ENCODE data around the gene TDP2.
"Not testable (repeated sequence)": the region's sequence is repeated elsewhere in the genome, so short reads cannot be mapped to it uniquely, and the experiment has no call there.

The TDP2 gene

GRCh38 chr6:24678792-24679352, 12.2 kb upstream of the TDP2 start:
- not testable (repeated sequence) for DNase-seq

DNA sequence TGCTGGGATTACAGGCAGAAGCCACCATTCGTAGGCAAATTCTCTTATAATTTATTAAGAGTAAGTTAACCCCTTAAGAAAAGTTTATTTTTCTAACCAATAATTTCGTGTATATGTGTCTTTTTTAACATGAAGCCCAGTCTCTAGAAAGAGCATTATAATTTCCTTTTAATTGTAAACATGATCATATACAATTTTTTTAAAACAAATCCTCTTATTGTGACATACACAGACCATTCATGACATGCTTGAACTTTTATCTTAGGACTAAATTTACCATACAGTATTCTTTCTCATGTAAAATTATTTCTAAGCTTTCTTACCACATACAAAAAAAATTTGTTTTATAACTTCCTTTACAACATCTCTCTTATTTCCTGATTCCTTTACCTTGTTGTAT, 6.9 kb upstream of the TDP2 start:
- no peak for DNase-seq

- DNase-seq: no peak
These were observed 6.0 kb upstream of the TDP2 start for GRCh38 chr6:24672620-24673182.

DNA sequence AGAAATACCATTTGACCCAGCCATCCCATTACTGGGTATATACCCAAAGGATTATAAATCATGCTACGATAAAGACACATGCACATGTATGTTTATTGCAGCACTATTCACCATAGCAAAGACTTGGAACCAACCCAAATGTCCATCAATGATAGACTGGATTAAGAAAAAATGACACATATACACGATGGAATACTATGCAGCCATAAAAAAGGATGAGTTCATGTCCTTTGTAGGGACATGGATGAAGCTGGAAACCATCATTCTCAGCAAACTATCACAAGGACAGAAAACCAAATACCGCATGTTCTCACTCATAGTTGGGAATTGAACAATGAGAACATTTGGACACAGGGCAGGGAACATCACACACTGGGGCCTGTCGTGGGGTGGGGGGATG, 4.4 kb upstream of the TDP2 start:
- DNase-seq: not testable (repeated sequence)

GRCh38 chr6:24670492-24670891, 3.8 kb upstream of the TDP2 start:
- not testable (repeated sequence) for DNase-seq

DNA sequence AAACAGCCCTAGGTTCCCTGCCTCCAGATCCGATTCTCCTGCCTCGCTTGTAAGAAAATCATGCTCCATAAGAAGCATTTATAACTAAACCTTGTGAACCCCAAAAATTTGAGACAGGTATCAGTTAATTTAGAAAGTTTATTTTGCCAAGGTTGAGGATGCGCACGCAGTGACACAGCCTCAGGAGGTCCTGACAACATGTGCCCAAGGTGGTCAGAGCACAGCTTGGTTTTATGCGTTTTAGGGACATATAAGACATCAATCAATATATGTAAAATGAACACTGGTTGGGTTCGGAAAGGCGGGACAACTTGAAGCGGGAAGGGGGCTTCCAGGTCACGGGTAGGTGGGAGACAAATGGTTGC, 2.3 kb upstream of the TDP2 start:
- no peak for DNase-seq

DNA sequence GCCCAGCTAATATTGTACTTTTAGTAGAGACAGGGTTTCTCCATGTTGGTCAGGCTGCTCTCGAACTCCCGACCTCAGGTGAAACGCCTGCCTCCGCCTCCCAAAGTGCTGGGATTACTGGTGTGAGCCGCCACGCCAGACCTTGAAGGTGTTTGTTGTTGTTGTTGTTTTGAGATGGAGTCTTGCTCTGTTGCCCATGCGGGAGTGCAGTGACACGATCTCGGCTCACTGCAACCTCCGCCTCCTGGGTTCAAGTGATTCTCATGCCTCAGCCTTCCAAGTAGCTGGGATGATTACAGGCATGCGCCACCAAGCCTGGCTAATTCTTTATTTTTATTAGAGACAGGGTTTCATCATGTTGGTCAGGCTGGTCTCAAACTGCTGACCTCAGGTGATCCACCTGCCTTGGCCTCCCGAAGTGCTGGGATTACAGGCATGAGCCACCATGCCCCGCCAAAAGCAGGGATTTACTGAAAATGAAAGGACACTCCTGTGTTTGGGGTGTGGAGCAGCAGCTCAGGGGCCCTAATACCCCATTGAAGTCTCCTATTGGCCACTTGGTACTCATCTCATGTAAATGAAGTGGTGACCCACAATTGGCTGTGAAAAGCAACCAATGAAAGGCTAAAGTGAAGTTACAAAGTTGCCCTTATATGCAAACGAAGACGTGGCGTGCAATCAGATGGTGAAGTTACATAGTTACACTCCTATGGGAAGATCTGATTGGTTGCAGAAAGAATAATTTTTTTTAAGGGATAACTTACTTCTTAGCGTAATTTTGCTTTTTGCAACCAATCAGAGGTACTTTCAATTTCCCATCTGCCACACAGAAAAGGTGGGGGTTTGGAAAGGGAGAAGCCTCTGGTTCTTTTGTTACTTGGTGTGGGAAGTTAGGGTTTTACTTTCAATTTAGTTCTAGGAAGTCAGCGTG, 1.6 kb upstream of the TDP2 start:
- DNase-seq: not testable (repeated sequence)

DNA sequence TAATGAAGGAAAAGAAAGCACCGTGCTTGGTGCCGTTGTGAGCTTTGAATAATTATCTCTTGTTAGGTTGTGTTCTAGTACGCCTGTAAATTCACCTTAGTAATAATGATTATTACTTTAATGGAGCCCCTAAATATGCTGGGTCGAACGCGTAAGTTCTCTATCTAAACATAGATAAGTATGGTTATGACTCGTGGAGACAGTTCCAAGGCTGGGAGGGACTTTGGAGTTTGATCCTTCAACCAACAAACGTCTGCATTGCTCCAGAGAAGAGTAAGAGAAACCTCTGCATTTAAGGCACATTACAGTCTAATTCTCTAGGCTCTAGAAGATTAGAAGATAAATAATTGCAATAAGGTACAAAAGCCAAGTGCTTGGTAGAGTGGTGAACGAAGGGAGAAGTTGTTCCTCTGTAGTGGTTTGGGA, 692 bp upstream of the TDP2 start:
- DNase-seq: no peak

GRCh38 chr6:24666097-24666640, 530 bp downstream of the TDP2 start:
- peak; percentile 36 for DNase-seq

DNA sequence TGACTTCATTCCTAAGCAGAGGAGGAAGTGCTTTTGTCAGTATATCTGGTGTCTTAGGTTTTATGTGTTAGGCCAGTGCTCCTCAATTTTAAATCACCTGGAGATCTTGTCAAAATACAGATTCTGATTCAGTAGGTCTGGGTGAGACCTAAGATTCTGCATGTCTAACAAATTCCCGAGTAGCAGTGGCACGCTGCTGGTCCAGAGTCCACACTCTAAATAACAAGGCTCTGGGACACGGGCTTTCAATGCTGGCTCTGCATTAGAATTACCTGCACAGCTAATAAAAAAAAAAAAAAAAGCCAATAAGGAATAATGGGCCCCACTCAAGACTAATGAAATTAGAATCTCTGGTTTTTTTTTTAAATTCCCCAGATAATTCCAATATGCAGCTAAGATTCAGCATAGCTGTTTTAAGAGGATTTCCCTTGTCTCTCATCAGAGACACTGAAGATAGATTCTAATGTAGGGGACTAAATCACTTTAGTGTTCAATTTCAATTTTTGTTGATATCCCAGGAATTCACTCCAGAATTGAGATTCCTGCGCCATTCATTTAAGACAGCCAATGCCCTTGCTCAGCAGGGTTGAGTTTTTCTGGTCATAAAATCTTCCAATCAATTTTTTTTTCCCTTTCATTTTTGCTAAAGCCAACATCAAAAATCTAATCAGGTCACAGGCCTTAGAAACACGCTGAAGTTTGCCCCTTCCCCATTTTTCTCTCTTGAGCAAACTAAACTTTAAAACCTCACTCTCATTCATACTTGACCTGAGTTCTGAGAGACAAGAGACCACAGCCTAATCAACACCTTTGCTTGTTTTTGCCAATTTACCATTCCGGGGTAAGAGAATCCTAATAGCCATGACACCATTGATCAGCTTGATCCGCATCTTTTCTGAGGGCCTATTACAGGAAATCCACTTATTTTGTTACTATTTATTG, 2.4 kb downstream of the TDP2 start:
- DNase-seq: no peak

- no peak for DNase-seq
These were observed 3.5 kb downstream of the TDP2 start for GRCh38 chr6:24663189-24663588.

GRCh38 chr6:24662236-24662635, 4.5 kb downstream of the TDP2 start:
- DNase-seq: no peak

DNA sequence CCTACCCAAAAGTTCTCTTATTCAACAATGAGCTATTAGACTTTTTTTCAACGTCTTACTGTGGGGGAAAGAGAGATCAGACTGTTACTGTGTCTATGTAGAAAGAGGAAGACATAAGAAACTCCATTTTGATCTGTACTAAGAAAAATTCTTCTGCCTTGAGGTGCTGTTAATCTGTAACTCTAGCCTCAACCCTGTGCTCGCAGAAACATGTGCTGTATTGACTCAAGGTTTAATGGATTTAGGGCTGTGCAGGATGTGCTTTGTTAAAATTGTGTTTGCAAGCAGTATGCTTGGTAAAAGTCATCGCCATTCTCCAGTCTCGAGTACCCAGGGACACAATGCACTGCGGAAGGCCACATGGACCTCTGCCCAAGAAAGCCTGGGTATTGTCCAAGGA, 4.9 kb downstream of the TDP2 start:
- not testable (repeated sequence) for DNase-seq

GRCh38 chr6:24660105-24660504, 6.6 kb downstream of the TDP2 start:
- DNase-seq: no peak

- DNase-seq: no peak
These were observed 7.1 kb downstream of the TDP2 start for GRCh38 chr6:24659561-24659960.

- no peak for DNase-seq
These were observed 7.8 kb downstream of the TDP2 start for GRCh38 chr6:24658573-24659560.

- no peak for DNase-seq
These were observed 11.5 kb downstream of the TDP2 start for GRCh38 chr6:24655215-24655614.

GRCh38 chr6:24650365-24650764, 16.3 kb downstream of the TDP2 start:
- DNase-seq: no peak

DNA sequence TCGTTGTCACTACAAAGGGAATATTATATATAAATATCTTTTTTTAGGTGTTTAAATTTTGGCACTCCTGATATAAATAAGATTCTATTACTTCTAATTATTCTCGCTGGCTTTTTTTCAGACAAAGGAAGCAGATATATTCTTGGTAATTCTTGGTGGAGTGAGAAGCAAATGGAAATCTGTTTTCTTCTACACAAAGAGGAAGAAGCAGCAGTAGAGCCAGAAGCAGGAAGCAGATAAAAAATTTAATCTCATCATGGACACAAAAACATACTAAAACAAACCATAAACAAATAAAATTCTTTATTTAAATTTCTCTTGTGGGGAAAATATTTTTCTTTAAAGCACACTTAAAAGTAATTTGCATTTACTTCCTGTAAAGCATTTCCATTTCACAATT, 17.0 kb downstream of the TDP2 start:
- DNase-seq: no peak

- no peak for DNase-seq
These were observed 18.4 kb downstream of the TDP2 start for GRCh38 chr6:24648276-24648675.

- DNase-seq: no peak
These were observed 19.9 kb downstream of the TDP2 start for GRCh38 chr6:24646771-24647170.

Measured in kidney glomerular epithelial cell (primary cell).